GM12864 (cell line): Measurements from ENCODE around the gene KCNN3.
A peak's percentile ranks its signal among the peaks of the same experiment; 100 is the strongest.

Source experiments
- DNase-seq: peaks from one replicate; pipeline ENCODE4 v3.0.0-alpha.2; 2011; ENCODE audit warnings: low read depth
- H3K4me3 ChIP-seq: 2 replicates; pipeline ENCODE4 v1.5.1; 2011; ENCODE audit warnings: mild to moderate bottlenecking, low read depth, low read length, control low read depth
- TF ChIP-seq, protein P1 (sequence below): IDR thresholded peaks from 2 replicates; pipeline ENCODE4 v1.5.1; 2011; ENCODE audit warnings: low read depth, mild to moderate bottlenecking, moderate library complexity, low read length, control low read depth, inconsistent platforms; ENCODE audit errors: missing control alignments

KCNN3 gene

DNA sequence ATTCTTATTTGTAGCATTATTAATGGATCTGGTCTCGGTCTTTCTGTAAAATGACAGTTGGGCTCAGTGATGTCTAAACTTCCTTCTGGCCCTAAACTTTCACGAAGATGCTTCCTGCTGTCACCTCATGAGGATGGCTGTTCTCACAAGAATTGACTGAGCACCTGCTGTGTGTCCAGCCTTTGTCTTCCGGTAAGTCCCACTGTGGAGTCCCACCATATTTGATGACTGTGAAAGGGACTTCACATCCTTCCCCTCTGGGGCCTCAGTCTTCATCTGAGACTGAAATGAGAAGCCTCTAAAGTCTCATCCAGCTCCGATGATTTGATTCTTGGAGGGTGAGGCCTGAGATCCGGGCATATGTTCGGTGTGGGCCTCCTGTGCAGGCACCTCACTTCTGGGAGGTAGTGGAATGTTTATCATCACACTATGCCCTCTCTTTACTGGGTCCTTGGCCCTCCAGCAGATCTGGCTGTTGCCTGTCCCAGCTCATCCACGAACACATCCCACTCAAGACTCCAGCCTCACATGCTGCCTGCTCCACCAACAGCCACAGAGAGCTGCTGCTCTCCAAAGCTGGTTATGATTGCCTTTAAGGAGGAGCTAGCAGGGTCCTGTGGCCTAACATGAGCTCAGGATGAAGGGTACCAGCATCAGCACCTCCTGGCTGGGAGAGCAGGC, 95.8 kb downstream of the KCNN3 start:
- no peak overlapping the region for H3K4me3 ChIP-seq
- TF ChIP-seq, protein P1, sequence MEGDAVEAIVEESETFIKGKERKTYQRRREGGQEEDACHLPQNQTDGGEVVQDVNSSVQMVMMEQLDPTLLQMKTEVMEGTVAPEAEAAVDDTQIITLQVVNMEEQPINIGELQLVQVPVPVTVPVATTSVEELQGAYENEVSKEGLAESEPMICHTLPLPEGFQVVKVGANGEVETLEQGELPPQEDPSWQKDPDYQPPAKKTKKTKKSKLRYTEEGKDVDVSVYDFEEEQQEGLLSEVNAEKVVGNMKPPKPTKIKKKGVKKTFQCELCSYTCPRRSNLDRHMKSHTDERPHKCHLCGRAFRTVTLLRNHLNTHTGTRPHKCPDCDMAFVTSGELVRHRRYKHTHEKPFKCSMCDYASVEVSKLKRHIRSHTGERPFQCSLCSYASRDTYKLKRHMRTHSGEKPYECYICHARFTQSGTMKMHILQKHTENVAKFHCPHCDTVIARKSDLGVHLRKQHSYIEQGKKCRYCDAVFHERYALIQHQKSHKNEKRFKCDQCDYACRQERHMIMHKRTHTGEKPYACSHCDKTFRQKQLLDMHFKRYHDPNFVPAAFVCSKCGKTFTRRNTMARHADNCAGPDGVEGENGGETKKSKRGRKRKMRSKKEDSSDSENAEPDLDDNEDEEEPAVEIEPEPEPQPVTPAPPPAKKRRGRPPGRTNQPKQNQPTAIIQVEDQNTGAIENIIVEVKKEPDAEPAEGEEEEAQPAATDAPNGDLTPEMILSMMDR, result no peak
- peak; percentile 27 for DNase-seq

DNA sequence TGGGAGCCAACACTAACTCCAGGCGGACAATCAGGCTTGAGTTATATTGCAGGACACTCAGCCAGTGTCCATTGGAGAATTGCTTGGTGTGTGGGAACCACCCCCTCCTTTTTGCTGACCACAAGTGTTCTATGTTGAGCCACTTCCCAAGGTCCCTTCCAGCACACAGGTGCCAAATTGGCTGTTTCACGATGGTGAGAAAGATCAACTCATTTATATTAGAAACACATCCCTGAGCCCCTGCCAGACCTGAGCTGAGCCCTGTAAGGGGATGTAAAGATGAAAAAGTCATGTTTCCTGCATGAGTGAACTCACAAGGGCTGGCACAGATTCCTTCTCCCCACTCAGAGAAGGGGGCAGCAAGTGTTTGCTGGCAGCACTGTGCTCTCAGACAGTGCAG, 96.5 kb downstream of the KCNN3 start:
- no peak for DNase-seq
- no peak overlapping the region for H3K4me3 ChIP-seq
- TF ChIP-seq, protein P1, result no peak

DNA sequence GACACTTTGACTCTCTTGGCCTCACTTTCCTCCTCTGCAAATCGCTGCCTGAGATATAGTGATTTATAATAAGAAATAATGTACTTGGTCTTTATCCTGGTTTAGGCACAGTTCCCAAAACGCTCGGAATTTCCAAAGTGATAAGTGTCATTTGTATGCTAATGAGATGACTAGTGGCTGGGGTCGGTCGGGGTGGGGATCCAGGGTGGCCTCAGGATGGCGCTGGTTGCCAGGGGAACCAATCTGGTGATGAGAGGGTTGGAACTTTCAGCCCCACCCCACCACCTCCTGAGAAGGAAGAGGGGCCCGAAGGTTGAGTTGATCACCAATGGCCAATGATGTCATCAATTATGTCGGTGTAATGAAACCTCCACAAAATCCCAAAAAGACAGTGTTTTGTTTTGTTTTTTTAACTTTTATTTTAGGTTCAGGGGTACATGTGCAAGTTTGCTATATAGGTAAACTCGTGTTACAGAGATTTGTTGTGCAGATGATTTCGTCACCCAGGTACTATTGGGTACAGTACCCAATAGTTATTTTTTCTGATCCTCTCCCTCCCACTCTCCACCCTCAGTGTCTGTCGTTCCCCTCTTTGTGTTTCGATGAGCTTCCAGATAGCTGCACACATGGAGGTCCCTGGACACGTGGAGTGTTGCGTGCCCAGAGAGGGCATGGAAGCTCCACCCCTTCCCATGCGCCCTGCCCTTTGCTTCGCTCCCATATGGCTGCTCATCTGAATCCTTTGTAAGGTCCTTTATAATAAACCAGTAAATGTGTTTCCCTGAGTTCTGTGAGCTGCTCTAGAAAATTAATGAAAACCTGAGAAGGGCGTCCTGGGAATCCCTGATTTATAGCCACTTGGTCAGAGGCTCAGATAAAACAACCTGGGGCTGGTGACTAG, 97.2 kb downstream of the KCNN3 start:
- no peak for DNase-seq
- TF ChIP-seq, protein P1, result no peak
- H3K4me3 ChIP-seq, result no peak overlapping the region

DNA sequence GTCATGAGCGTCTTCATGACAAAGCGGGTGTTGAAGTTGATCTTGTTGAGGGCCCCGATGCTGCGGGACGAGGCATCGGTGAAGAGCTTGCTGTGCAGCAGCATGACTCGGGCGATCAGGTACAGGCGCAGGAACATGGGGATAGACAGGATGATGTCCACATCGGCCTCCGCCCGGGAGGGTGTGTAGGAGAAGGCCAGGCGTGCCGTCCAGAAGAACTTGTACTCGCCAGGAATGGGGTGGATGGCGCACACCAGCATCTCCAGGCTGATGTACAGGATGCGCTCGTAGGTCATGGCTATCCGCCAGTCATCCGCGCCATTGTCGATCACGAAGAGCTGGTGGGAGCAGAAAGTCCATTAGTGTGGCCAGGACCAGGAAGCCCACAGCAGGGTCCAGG, 98.0 kb downstream of the KCNN3 start:
- no peak for DNase-seq
- no peak overlapping the region for H3K4me3 ChIP-seq
- TF ChIP-seq, protein P1, result no peak

DNA sequence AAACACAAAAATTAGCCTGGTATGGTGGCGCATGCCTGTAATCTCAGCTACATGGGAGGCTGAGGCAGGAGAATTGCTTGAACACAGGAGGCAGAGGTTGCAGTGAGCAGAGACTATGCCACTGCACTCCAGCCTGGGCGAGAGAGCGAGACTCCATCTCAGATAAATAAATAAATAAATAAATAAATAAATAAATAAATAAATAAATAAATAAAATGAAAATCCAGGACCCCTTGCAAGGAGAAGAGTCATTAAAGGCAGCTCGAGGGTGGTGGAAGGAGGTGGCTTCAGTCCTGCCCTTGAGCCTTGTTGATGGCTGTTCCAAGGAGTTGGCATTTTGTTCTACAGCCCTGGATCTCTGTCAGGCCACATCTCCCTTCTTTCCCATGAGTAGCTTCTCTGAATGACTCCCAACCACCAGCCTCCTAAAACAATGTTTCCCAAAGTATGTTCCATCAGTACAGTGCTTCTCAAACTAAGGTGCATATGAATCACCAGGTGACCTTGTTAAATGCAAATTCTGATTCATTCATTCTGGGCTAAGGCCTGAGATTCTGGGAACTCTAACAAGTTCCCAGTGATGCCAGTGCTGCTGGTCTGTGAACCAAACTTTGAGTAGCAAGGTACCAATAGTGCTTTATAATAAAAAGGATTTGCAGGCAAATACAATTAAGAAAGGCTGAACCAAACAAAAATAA, 99.0 kb downstream of the KCNN3 start:
- no peak overlapping the region for H3K4me3 ChIP-seq
- DNase-seq, result no peak
- TF ChIP-seq, protein P1, result no peak

DNA sequence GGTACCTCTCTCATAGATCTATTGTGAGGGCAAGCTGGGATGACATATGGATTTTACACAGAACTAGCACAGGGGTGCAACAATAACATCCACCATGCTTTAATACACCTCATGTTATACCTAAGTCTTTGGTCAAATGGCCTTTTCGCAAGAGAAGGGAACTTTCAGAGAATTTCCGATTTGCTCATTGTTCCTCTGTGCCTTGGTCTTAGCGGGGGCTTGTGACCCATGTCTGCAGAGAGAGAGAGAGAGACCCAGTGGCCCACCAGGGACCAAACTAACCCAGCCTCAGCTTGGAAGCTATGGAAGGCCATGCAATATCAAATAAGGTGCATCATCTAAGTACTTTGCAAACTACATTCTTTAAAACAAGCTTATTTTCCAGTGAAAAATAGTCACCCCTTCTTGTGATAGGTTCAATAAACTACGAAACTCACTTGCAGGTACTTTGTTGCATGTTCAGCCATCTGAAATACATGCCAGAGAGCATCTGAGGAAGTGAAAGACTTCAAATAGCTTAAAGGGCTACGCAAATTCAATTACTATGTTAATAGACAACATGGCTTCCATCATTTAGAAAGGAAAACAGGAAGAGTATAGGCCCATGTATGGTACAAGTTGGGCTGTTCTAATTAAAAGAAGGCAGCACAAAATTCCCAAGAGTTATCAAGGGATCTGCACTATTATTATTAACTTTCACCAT, 100.7 kb downstream of the KCNN3 start:
- TF ChIP-seq, protein P1, result no peak
- DNase-seq, result no peak
- H3K4me3 ChIP-seq, result no peak overlapping the region
